Suprapubic skin (tissue), 4 donors: ENCODE results near the gene MMP24. TPM values are rescaled to one million over a fixed set of nuclear protein-coding genes. Genes with fewer than 3 reads are reported as not detected.

Experiments used
- DNase-seq, 2 donors: peaks; one replicate each; pipeline ENCODE4 v3.0.0-alpha.2; 2019; ENCODE audit warnings: low spot score in 2 of 2
- H3K27ac ChIP-seq: fragments of 200-600 bp; sonication (generic); one replicate; pipeline ENCODE4 v1.5.1; 2019
- H3K27me3 ChIP-seq: fragments of 200-600 bp; sonication (generic); one replicate; pipeline ENCODE4 v1.5.1; 2019
- H3K36me3 ChIP-seq: fragments of 200-600 bp; sonication (generic); one replicate; pipeline ENCODE4 v1.5.1; 2019
- H3K4me1 ChIP-seq: fragments of 200-600 bp; sonication (generic); one replicate; pipeline ENCODE4 v1.5.1; 2019
- H3K4me3 ChIP-seq: fragments of 200-600 bp; sonication (generic); one replicate; pipeline ENCODE4 v1.5.1; 2019; ENCODE audit warnings: mild to moderate bottlenecking
- H3K9me3 ChIP-seq: fragments of 200-600 bp; sonication (generic); one replicate; pipeline ENCODE4 v1.5.1; 2019
- CTCF ChIP-seq, 2 donors: fragments of 200-600 bp in 1 of 2; fragments of 450-650 bp in 1 of 2; sonication (generic) in 1 of 2; IDR thresholded peaks; one replicate each; pipeline ENCODE4 v1.5.1; 2016 to 2019; ENCODE audit warnings: antibody characterized with exemption in 2 of 2, mild to moderate bottlenecking in 1 of 2, moderate library complexity in 1 of 2
- EP300 ChIP-seq: sonication (generic); formaldehyde crosslinking; IDR thresholded peaks from one replicate; pipeline ENCODE4 v1.6.1; 2017; ENCODE audit warnings: antibody characterized with exemption
- POLR2A ChIP-seq, 2 donors: fragments of 450-650 bp; IDR thresholded peaks; one replicate each; pipeline ENCODE4 v1.6.1; 2017; ENCODE audit warnings: antibody characterized with exemption in 2 of 2, mild to moderate bottlenecking in 2 of 2, moderate library complexity in 2 of 2
- POLR2AphosphoS5 ChIP-seq, 3 donors: sonication (generic); formaldehyde crosslinking; IDR thresholded peaks; one replicate each; pipeline ENCODE4 v1.6.1; 2017; ENCODE audit warnings: antibody characterized with exemption in 3 of 3
- WGBS: methylation state at CpG from one replicate; pipeline ENCODE4 v1.1.5; 2018; 5-methylcytosine and 5-hydroxymethylcytosine counted together
- total RNA-seq, 4 donors: library from RNA; depleted of rRNA; stranded (reverse); fragments of >200 nt; gene quantifications; one replicate each; pipeline ENCODE4 v1.1.0, GENCODE V29; 2016

The MMP24 gene
- total RNA-seq, 4 donors from 2014 or later = 0.16 to 0.47 (median 0.44) TPM; not detected in 1

GRCh38 chr20:35267092-35267491 is 40.6 kb downstream of the MMP24 start:
- DNase-seq = no peak
- 90% methylated on average over 8 of the region's 16 CpGs for WGBS

GRCh38 chr20:35269055-35269781 is 42.7 kb downstream of the MMP24 start:
- 52% methylated on average over 12 of the region's 14 CpGs for WGBS
- DNase-seq = peak in 1 of 2 donors; percentile 80
- H3K9me3 ChIP-seq = no peaks in the 10 kb centered on the region
- H3K36me3 ChIP-seq = peaks cover 47% of the 10 kb centered on the region
- no peak overlapping the region for H3K4me3 ChIP-seq
- H3K27ac ChIP-seq = no peak overlapping the region
- no peaks in the 10 kb centered on the region for H3K4me1 ChIP-seq
- TF ChIP-seq EP300 (no peak), CTCF (IDR thresholded peaks at IDR 0.05) (peak; percentile 22 to 73)
- no peaks in the 10 kb centered on the region for H3K27me3 ChIP-seq

More at GRCh38 chr20:35267092-35267491, 40.6 kb downstream of the MMP24 start:
- TF ChIP-seq EP300 (no peak), POLR2AphosphoS5 (IDR thresholded peaks at IDR 0.05) (no peak), CTCF (IDR thresholded peaks at IDR 0.05) (no peak), POLR2A (IDR thresholded peaks at IDR 0.05) (no peak)
- Histone ChIP-seq H3K36me3 (peaks cover 39% of the 10 kb centered on the region), H3K4me1 (no peaks in the 10 kb centered on the region), H3K27ac (no peak overlapping the region), H3K27me3 (no peaks in the 10 kb centered on the region), H3K4me3 (no peak overlapping the region), H3K9me3 (no peaks in the 10 kb centered on the region)

GRCh38 chr20:35270021-35270902 is 43.8 kb downstream of the MMP24 start:
- peak in 1 of 2 donors; percentile 59 for DNase-seq
- Histone ChIP-seq H3K27ac (no peak overlapping the region), H3K27me3 (no peaks in the 10 kb centered on the region), H3K9me3 (no peaks in the 10 kb centered on the region), H3K4me1 (no peaks in the 10 kb centered on the region), H3K36me3 (peaks cover 57% of the 10 kb centered on the region), H3K4me3 (no peak overlapping the region)
- 91% methylated on average over 14 of the region's 19 CpGs for WGBS
- no peak for TF ChIP-seq POLR2AphosphoS5 (IDR thresholded peaks at IDR 0.05)
- TF ChIP-seq EP300 = no peak
- TF ChIP-seq POLR2A (IDR thresholded peaks at IDR 0.05) = no peak
- TF ChIP-seq CTCF (IDR thresholded peaks at IDR 0.05) = no peak

GRCh38 chr20:35271073-35271882 is 44.8 kb downstream of the MMP24 start:
- Histone ChIP-seq H3K36me3 (peaks cover 64% of the 10 kb centered on the region), H3K27ac (no peak overlapping the region), H3K4me3 (no peak overlapping the region), H3K9me3 (no peaks in the 10 kb centered on the region), H3K27me3 (no peaks in the 10 kb centered on the region), H3K4me1 (peaks cover 7% of the 10 kb centered on the region)
- TF ChIP-seq POLR2AphosphoS5 (IDR thresholded peaks at IDR 0.05) (no peak), POLR2A (IDR thresholded peaks at IDR 0.05) (no peak), EP300 (no peak), CTCF (IDR thresholded peaks at IDR 0.05) (no peak)
- peak in 1 of 2 donors; percentile 69 for DNase-seq
- 84% methylated on average over 17 of the region's 20 CpGs for WGBS
